ENCODE results near the gene TPK1. TPM values are rescaled to one million over a fixed set of nuclear protein-coding genes. Genes with fewer than 3 reads are reported as not detected.
A peak's percentile ranks its signal among the peaks of the same experiment; 100 is the strongest.

Gene TPK1
- total and polyA plus RNA-seq, 2 donors, result 6.7 to 7.4 TPM

- no peak for DNase-seq (ENCODE audit: low read depth in 6 of 9, low spot score in 9 of 9)
- WGBS, result 96% methylated on average over 5 of the region's 5 CpGs
- H3K27me3 ChIP-seq (ENCODE audit: control insufficient read depth in 2 of 2, insufficient read depth in 1 of 2, low read length in 1 of 2), result no peaks in the 10 kb centered on the region
- H3K36me3 ChIP-seq (ENCODE audit: control insufficient read depth in 2 of 2, insufficient read depth in 2 of 2, low read length in 1 of 2), result no peaks in the 10 kb centered on the region
- H3K9me3 ChIP-seq (ENCODE audit: control insufficient read depth in 2 of 2, insufficient read depth in 1 of 2, low read length in 1 of 2), result no peaks in the 10 kb centered on the region
- H3K27ac ChIP-seq (ENCODE audit: low read depth in 1 of 2, low read length in 1 of 2), result no peak overlapping the region
- H3K4me3 ChIP-seq (ENCODE audit: low read length in 2 of 2), result no peak overlapping the region
- no peaks in the 10 kb centered on the region for H3K4me1 ChIP-seq (ENCODE audit: control insufficient read depth in 2 of 2, insufficient read depth in 2 of 2, low read length in 2 of 2)
Measured at GRCh38 chr7:144761493-144761892, 74.4 kb downstream of the TPK1 start.

- no peak overlapping the region for H3K4me3 ChIP-seq (ENCODE audit: low read length in 2 of 2)
- H3K9me3 ChIP-seq (ENCODE audit: control insufficient read depth in 2 of 2, insufficient read depth in 1 of 2, low read length in 1 of 2), result no peaks in the 10 kb centered on the region
- DNase-seq (ENCODE audit: low read depth in 6 of 9, low spot score in 9 of 9), result no peak
- no peaks in the 10 kb centered on the region for H3K27me3 ChIP-seq (ENCODE audit: control insufficient read depth in 2 of 2, insufficient read depth in 1 of 2, low read length in 1 of 2)
- H3K4me1 ChIP-seq (ENCODE audit: control insufficient read depth in 2 of 2, insufficient read depth in 2 of 2, low read length in 2 of 2), result no peaks in the 10 kb centered on the region
- no peak overlapping the region for H3K27ac ChIP-seq (ENCODE audit: low read depth in 1 of 2, low read length in 1 of 2)
- H3K36me3 ChIP-seq (ENCODE audit: control insufficient read depth in 2 of 2, insufficient read depth in 2 of 2, low read length in 1 of 2), result no peaks in the 10 kb centered on the region
- WGBS, result 69% methylated on average over 4 of the region's 4 CpGs
Measured at GRCh38 chr7:144759653-144760052, 76.2 kb downstream of the TPK1 start.

DNA sequence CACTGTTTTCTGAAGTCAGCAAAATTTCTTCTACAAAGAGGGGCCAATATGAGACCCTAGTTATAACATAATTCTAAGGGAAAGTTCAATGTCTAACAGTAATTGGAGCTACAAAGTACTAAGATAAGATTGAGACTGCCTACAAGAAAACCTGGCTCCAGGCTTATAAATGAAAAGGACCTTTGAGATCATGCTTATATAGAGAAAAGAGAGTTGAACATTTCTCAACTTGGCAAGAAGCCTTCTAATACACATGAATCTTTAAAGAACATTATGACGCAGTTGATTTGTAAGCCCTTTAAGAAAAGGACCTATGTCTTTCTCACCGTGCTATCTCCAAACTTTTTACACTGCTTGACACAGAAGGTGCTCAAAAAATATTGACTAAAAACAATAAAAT is 87.9 kb downstream of the TPK1 start:
- DNase-seq (ENCODE audit: low read depth in 6 of 9, low spot score in 9 of 9), result no peak
- Histone ChIP-seq H3K4me3 (ENCODE audit: low read length in 2 of 2) (no peak overlapping the region), H3K27ac (ENCODE audit: low read depth in 1 of 2, low read length in 1 of 2) (no peak overlapping the region), H3K27me3 (ENCODE audit: control insufficient read depth in 2 of 2, insufficient read depth in 1 of 2, low read length in 1 of 2) (no peaks in the 10 kb centered on the region), H3K9me3 (ENCODE audit: control insufficient read depth in 2 of 2, insufficient read depth in 1 of 2, low read length in 1 of 2) (no peaks in the 10 kb centered on the region), H3K36me3 (ENCODE audit: control insufficient read depth in 2 of 2, insufficient read depth in 2 of 2, low read length in 1 of 2) (no peaks in the 10 kb centered on the region), H3K4me1 (ENCODE audit: control insufficient read depth in 2 of 2, insufficient read depth in 2 of 2, low read length in 2 of 2) (no peaks in the 10 kb centered on the region)
- whole genome bisulfite sequencing, result 97% methylated on average over 2 of the region's 2 CpGs

GRCh38 chr7:144738708-144739314 is 97.0 kb downstream of the TPK1 start:
- Histone ChIP-seq H3K9me3 (ENCODE audit: control insufficient read depth in 2 of 2, insufficient read depth in 1 of 2, low read length in 1 of 2) (no peaks in the 10 kb centered on the region), H3K4me3 (ENCODE audit: low read length in 2 of 2) (no peak overlapping the region), H3K4me1 (ENCODE audit: control insufficient read depth in 2 of 2, insufficient read depth in 2 of 2, low read length in 2 of 2) (no peaks in the 10 kb centered on the region), H3K27me3 (ENCODE audit: control insufficient read depth in 2 of 2, insufficient read depth in 1 of 2, low read length in 1 of 2) (no peaks in the 10 kb centered on the region), H3K36me3 (ENCODE audit: control insufficient read depth in 2 of 2, insufficient read depth in 2 of 2, low read length in 1 of 2) (no peaks in the 10 kb centered on the region), H3K27ac (ENCODE audit: low read depth in 1 of 2, low read length in 1 of 2) (no peak overlapping the region)
- 56% methylated on average over 5 of the region's 5 CpGs for WGBS
- peak in 6 of 9 donors; percentile 1 to 28 (median 8) for DNase-seq (ENCODE audit: low read depth in 6 of 9, low spot score in 9 of 9)

DNA sequence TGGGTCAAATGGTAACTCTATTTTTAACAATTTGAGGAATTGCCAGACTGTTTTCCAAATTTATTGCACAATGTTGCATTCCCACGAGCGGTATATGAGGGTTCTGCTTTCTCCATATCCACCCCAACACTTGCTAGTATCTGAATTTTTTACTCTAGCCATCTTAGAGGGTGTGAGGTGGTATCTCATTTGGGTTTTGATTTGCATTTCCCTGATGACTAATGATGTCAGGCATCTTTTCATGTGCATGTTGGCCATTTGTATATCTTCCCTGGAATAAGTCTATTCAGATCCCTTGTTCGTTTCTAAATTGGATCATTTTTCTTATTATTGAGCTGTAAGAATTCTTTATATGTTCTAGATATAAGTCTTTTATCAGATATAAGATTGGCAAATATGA is 97.7 kb downstream of the TPK1 start:
- H3K4me3 ChIP-seq (ENCODE audit: low read length in 2 of 2), result no peak overlapping the region
- no peaks in the 10 kb centered on the region for H3K36me3 ChIP-seq (ENCODE audit: control insufficient read depth in 2 of 2, insufficient read depth in 2 of 2, low read length in 1 of 2)
- no peaks in the 10 kb centered on the region for H3K4me1 ChIP-seq (ENCODE audit: control insufficient read depth in 2 of 2, insufficient read depth in 2 of 2, low read length in 2 of 2)
- no peak for DNase-seq (ENCODE audit: low read depth in 6 of 9, low spot score in 9 of 9)
- WGBS, result 78% methylated on average over 3 of the region's 3 CpGs
- no peak overlapping the region for H3K27ac ChIP-seq (ENCODE audit: low read depth in 1 of 2, low read length in 1 of 2)
- H3K9me3 ChIP-seq (ENCODE audit: control insufficient read depth in 2 of 2, insufficient read depth in 1 of 2, low read length in 1 of 2), result no peaks in the 10 kb centered on the region
- no peaks in the 10 kb centered on the region for H3K27me3 ChIP-seq (ENCODE audit: control insufficient read depth in 2 of 2, insufficient read depth in 1 of 2, low read length in 1 of 2)

GRCh38 chr7:144736880-144737493 is 98.9 kb downstream of the TPK1 start:
- no peaks in the 10 kb centered on the region for H3K27me3 ChIP-seq (ENCODE audit: control insufficient read depth in 2 of 2, insufficient read depth in 1 of 2, low read length in 1 of 2)
- WGBS, result 60% methylated on average over 1 of the region's 1 CpG
- H3K4me3 ChIP-seq (ENCODE audit: low read length in 2 of 2), result no peak overlapping the region
- no peak overlapping the region for H3K27ac ChIP-seq (ENCODE audit: low read depth in 1 of 2, low read length in 1 of 2)
- no peaks in the 10 kb centered on the region for H3K9me3 ChIP-seq (ENCODE audit: control insufficient read depth in 2 of 2, insufficient read depth in 1 of 2, low read length in 1 of 2)
- no peaks in the 10 kb centered on the region for H3K4me1 ChIP-seq (ENCODE audit: control insufficient read depth in 2 of 2, insufficient read depth in 2 of 2, low read length in 2 of 2)
- no peak for DNase-seq (ENCODE audit: low read depth in 6 of 9, low spot score in 9 of 9)
- no peaks in the 10 kb centered on the region for H3K36me3 ChIP-seq (ENCODE audit: control insufficient read depth in 2 of 2, insufficient read depth in 2 of 2, low read length in 1 of 2)

- DNase-seq (ENCODE audit: low read depth in 6 of 9, low spot score in 9 of 9), result no peak
- no peaks in the 10 kb centered on the region for H3K27me3 ChIP-seq (ENCODE audit: control insufficient read depth in 2 of 2, insufficient read depth in 1 of 2, low read length in 1 of 2)
- H3K36me3 ChIP-seq (ENCODE audit: control insufficient read depth in 2 of 2, insufficient read depth in 2 of 2, low read length in 1 of 2), result no peaks in the 10 kb centered on the region
- H3K4me3 ChIP-seq (ENCODE audit: low read length in 2 of 2), result no peak overlapping the region
- H3K27ac ChIP-seq (ENCODE audit: low read depth in 1 of 2, low read length in 1 of 2), result no peak overlapping the region
- H3K4me1 ChIP-seq (ENCODE audit: control insufficient read depth in 2 of 2, insufficient read depth in 2 of 2, low read length in 2 of 2), result no peaks in the 10 kb centered on the region
- H3K9me3 ChIP-seq (ENCODE audit: control insufficient read depth in 2 of 2, insufficient read depth in 1 of 2, low read length in 1 of 2), result no peaks in the 10 kb centered on the region
- WGBS, result 71% methylated on average over 8 of the region's 8 CpGs
Measured at GRCh38 chr7:144735505-144736276, 100.2 kb downstream of the TPK1 start.

DNA sequence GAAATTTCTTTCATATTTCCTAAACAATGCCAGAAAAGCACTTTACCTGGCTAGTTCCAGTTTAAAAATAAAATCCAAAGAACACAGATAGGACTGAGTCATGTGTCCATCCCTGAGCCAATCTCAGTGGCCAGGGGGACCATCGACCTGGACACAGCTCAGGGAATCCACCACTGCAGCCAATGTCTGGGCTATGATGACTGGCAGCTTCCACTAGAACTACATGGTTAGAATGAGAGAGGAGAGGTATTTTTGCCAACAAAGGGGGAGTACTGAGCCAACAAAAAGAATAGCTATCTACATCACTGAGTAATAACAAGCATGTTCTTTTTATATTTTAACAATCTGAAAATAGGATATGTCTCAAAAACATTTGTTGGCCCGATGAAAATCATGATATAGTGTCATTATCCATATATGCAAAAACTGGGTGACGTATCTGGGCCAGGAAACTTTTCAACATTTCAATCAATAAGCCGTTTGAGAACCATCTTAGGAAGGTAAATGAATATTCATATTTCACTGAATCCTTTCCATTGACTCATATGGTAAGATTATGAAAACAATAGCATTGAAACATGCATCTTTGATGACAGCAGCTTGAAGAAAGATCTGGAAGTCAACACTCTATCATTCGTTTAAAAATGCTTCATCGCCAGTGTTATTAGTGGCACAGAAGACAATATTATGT is 104.0 kb downstream of the TPK1 start:
- no peaks in the 10 kb centered on the region for H3K36me3 ChIP-seq (ENCODE audit: control insufficient read depth in 2 of 2, insufficient read depth in 2 of 2, low read length in 1 of 2)
- no peak overlapping the region for H3K27ac ChIP-seq (ENCODE audit: low read depth in 1 of 2, low read length in 1 of 2)
- 93% methylated on average over 6 of the region's 6 CpGs for WGBS

GRCh38 chr7:144730224-144730623 is 105.6 kb downstream of the TPK1 start:
- no peaks in the 10 kb centered on the region for H3K36me3 ChIP-seq (ENCODE audit: control insufficient read depth in 2 of 2, insufficient read depth in 2 of 2, low read length in 1 of 2)
- H3K27ac ChIP-seq (ENCODE audit: low read depth in 1 of 2, low read length in 1 of 2), result no peak overlapping the region
- 97% methylated on average over 3 of the region's 3 CpGs for WGBS
- no peak overlapping the region for H3K4me3 ChIP-seq (ENCODE audit: low read length in 2 of 2)
- H3K27me3 ChIP-seq (ENCODE audit: control insufficient read depth in 2 of 2, insufficient read depth in 1 of 2, low read length in 1 of 2), result no peaks in the 10 kb centered on the region
- no peaks in the 10 kb centered on the region for H3K4me1 ChIP-seq (ENCODE audit: control insufficient read depth in 2 of 2, insufficient read depth in 2 of 2, low read length in 2 of 2)
- no peak for DNase-seq (ENCODE audit: low read depth in 6 of 9, low spot score in 9 of 9)
- no peaks in the 10 kb centered on the region for H3K9me3 ChIP-seq (ENCODE audit: control insufficient read depth in 2 of 2, insufficient read depth in 1 of 2, low read length in 1 of 2)

More for the DNA sequence above, 104.0 kb downstream of the TPK1 start:
- Histone ChIP-seq H3K27me3 (ENCODE audit: control insufficient read depth in 2 of 2, insufficient read depth in 1 of 2, low read length in 1 of 2) (no peaks in the 10 kb centered on the region), H3K9me3 (ENCODE audit: control insufficient read depth in 2 of 2, insufficient read depth in 1 of 2, low read length in 1 of 2) (no peaks in the 10 kb centered on the region), H3K4me1 (ENCODE audit: control insufficient read depth in 2 of 2, insufficient read depth in 2 of 2, low read length in 2 of 2) (no peaks in the 10 kb centered on the region), H3K4me3 (ENCODE audit: low read length in 2 of 2) (no peak overlapping the region)
- no peak for DNase-seq (ENCODE audit: low read depth in 6 of 9, low spot score in 9 of 9)

Data from thymus (tissue), 11 donors.